Common myeloid progenitor, CD34-positive (primary cell): ENCODE data around the gene TRIM39.
A peak's percentile ranks its signal among the peaks of the same experiment; 100 is the strongest.

ENCODE experiments used
- CTCF ChIA-PET: fragments of 350-600 bp; sonication (Branson Sonifier 250); formaldehyde crosslinking; loops from one replicate; lab custom pipeline; 2021; ENCODE audit warnings: antibody characterized with exemption; lab: Charles Lee
- POLR2A ChIA-PET: fragments of 350-600 bp; sonication (Branson Sonifier 250); formaldehyde crosslinking; loops from one replicate; lab custom pipeline; 2021; ENCODE audit warnings: antibody characterized with exemption; lab: Charles Lee
- DNase-seq, 3 donors: peaks; one replicate each; pipeline versions ENCODE4 v3.0.0 to v3.0.0-alpha.2; 2013
- H3K27ac ChIP-seq, 2 experiments: 1 replicate in 1 of 2; 2 replicates in 1 of 2; pipeline ENCODE4 v1.7.0; 2013; ENCODE audit warnings: inconsistent platforms in 2 of 2, low read length in 2 of 2, mild to moderate bottlenecking in 2 of 2, low read depth in 1 of 2, moderate library complexity in 1 of 2; ENCODE audit not compliant: severe bottlenecking in 2 of 2, insufficient read depth in 1 of 2, poor library complexity in 1 of 2
- H3K27me3 ChIP-seq, 5 experiments: replicated peaks in 2 of 5; 1 replicate in 3 of 5; 2 replicates in 2 of 5; pipeline versions ENCODE4 v1.6.1 to v1.7.0; 2013; ENCODE audit warnings: low read length in 4 of 5, mild to moderate bottlenecking in 2 of 5, moderate library complexity in 2 of 5, inconsistent platforms in 1 of 5; ENCODE audit not compliant: insufficient read depth in 5 of 5, control insufficient read depth in 4 of 5
- H3K36me3 ChIP-seq, 4 experiments: 1 replicate in 2 of 4; 2 replicates in 2 of 4; pipeline versions ENCODE4 v1.6.1 to v1.7.0; 2013; ENCODE audit warnings: low read length in 3 of 4, control low read depth in 1 of 4, mild to moderate bottlenecking in 1 of 4; ENCODE audit not compliant: control insufficient read depth in 4 of 4, insufficient read depth in 4 of 4
- H3K4me1 ChIP-seq, 4 experiments: 1 replicate in 3 of 4; 2 replicates in 1 of 4; pipeline versions ENCODE4 v1.6.1 to v1.7.1; 2013; ENCODE audit warnings: low read length in 3 of 4, mild to moderate bottlenecking in 3 of 4, control low read depth in 1 of 4, inconsistent platforms in 1 of 4, moderate library complexity in 1 of 4; ENCODE audit not compliant: control insufficient read depth in 4 of 4, insufficient read depth in 4 of 4; ENCODE audit errors: control extremely low read depth in 1 of 4
- H3K4me3 ChIP-seq, 7 experiments: 1 replicate in 4 of 7; 2 replicates in 3 of 7; pipeline versions ENCODE4 v1.5.1 to v1.7.0; 2013; ENCODE audit warnings: mild to moderate bottlenecking in 7 of 7, low read length in 6 of 7, moderate library complexity in 6 of 7, inconsistent platforms in 2 of 7, low read depth in 2 of 7, control low read depth in 1 of 7; ENCODE audit not compliant: insufficient read depth in 4 of 7, control insufficient read depth in 1 of 7; ENCODE audit errors: extremely low read depth in 1 of 7
- H3K9me3 ChIP-seq, 5 experiments: 1 replicate in 4 of 5; 2 replicates in 1 of 5; pipeline versions ENCODE4 v1.6.1 to v1.7.1; 2013; ENCODE audit warnings: low read length in 4 of 5, mild to moderate bottlenecking in 2 of 5, inconsistent platforms in 1 of 5, low read depth in 1 of 5, moderate library complexity in 1 of 5; ENCODE audit not compliant: control insufficient read depth in 4 of 5, insufficient read depth in 2 of 5; ENCODE audit errors: control extremely low read depth in 1 of 5
- WGBS: methylation state at CpG from one replicate; pipeline ENCODE4 v1.1.5; 2013; ENCODE audit not compliant: insufficient coverage; 5-methylcytosine and 5-hydroxymethylcytosine counted together

TRIM39 gene

GRCh38 chr6:30341218-30341617, 14.5 kb downstream of the TRIM39 start:
- ChIA-PET POLR2A (no interaction called here), CTCF (no interaction called here)
- DNase-seq = no peak
- Histone ChIP-seq H3K4me3 (no peak overlapping the region), H3K27ac (no peak overlapping the region), H3K4me1 (peaks cover 3 to 4% (median 4%) of the 10 kb centered on the region in 4 experiments), H3K27me3 (no peaks in the 10 kb centered on the region), H3K36me3 (peaks cover 3 to 49% (median 22%) of the 10 kb centered on the region in 4 experiments), H3K9me3 (no peaks in the 10 kb centered on the region)
- no CpG with 5 or more reads among the region's 3 CpGs for WGBS

- H3K4me3 ChIP-seq = no peak overlapping the region
- peaks cover 5 to 47% (median 23%) of the 10 kb centered on the region in 4 experiments for H3K36me3 ChIP-seq
- WGBS = 97% methylated on average over 15 of the region's 16 CpGs
- ChIA-PET CTCF (no interaction called here), POLR2A (interaction anchor here (0.6 kb wide), 1 partner anchor 10 kb away, joined by 4 read pairs; no protein-coding TSS in a partner anchor)
- H3K9me3 ChIP-seq = no peaks in the 10 kb centered on the region
- no peaks in the 10 kb centered on the region for H3K27me3 ChIP-seq
- no peak overlapping the region for H3K27ac ChIP-seq
- H3K4me1 ChIP-seq = peaks cover 3 to 4% (median 4%) of the 10 kb centered on the region in 4 experiments
- no peak for DNase-seq
Measured at GRCh38 chr6:30341728-30342127, 15.0 kb downstream of the TRIM39 start.

DNA sequence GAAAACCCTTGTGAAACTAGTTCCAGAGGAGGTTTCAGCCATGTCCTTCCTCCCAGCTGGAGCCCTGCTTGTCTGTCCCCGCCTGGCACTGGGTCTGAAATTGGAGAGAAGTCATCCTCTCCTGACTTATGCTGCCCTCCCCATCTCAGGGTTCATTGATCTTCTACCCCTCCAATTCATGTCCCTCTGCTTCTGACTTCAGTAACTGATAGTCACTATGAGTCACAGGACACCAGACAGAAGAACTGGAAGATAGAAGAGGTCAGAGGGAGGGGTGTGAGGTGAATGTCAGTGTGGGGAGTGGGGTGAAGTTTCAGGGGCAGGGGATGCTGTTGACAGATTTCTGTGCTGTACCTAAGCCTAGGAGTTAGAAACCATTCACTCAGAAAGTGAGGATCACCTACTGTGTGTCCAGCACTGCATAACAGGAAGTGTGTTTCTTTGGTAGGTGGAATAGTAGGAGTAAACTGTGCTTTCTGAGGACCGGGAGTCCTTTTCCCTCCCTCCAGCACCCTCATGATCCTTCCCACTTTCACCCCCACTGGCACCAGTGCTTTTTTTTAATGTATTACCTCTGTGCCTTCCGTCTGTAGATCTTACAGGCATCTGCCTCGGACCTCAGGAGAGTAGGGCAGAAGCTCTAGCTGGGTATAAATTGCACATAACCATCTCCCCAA, 17.6 kb downstream of the TRIM39 start:
- WGBS = 67% methylated on average over 2 of the region's 4 CpGs
- CTCF ChIA-PET = interaction anchor here (1.0 kb wide), 1 partner anchor 13 kb away, joined by 4 read pairs; no protein-coding TSS in a partner anchor
- no peaks in the 10 kb centered on the region for H3K27me3 ChIP-seq
- peak overlapping the region in 4 of 7 experiments; percentile 73 to 90 (median 76) for H3K4me3 ChIP-seq
- H3K27ac ChIP-seq = peak overlapping the region in 1 of 2 experiments; percentile 46
- peaks cover 3 to 11% (median 4%) of the 10 kb centered on the region in 4 experiments for H3K4me1 ChIP-seq
- no peak for DNase-seq
- POLR2A ChIA-PET = no interaction called here
- H3K9me3 ChIP-seq = no peaks in the 10 kb centered on the region
- peaks cover 3 to 41% (median 20%) of the 10 kb centered on the region in 4 experiments for H3K36me3 ChIP-seq

GRCh38 chr6:30344868-30345671, 18.3 kb downstream of the TRIM39 start, which contains the start of gene RPP21:
Gene RPP21, plus strand, starts transcription at chr6:30345156. Its CDS starts 16 bp downstream, at chr6:30345172.
- H3K4me3 ChIP-seq = peak within 1 kb of the TSS; percentile 72 to 90 (median 78)
- peaks cover 2 to 34% (median 17%) of the 10 kb centered on the region in 4 experiments for H3K36me3 ChIP-seq
- H3K27ac ChIP-seq = peak within 1 kb of the TSS in 1 of 2 experiments; percentile 73
- H3K27me3 ChIP-seq = no peaks in the 10 kb centered on the region
- ChIA-PET POLR2A (no interaction called here), CTCF (interaction anchor here (1.0 kb wide), 1 partner anchor 14 kb away, joined by 4 read pairs; no protein-coding TSS in a partner anchor)
- DNase-seq = peak; percentile 73 to 85 (median 75)
- 4% methylated on average over 49 of the region's 64 CpGs for WGBS
- no peaks in the 10 kb centered on the region for H3K9me3 ChIP-seq
- peaks cover 3 to 11% (median 4%) of the 10 kb centered on the region in 4 experiments for H3K4me1 ChIP-seq

DNA sequence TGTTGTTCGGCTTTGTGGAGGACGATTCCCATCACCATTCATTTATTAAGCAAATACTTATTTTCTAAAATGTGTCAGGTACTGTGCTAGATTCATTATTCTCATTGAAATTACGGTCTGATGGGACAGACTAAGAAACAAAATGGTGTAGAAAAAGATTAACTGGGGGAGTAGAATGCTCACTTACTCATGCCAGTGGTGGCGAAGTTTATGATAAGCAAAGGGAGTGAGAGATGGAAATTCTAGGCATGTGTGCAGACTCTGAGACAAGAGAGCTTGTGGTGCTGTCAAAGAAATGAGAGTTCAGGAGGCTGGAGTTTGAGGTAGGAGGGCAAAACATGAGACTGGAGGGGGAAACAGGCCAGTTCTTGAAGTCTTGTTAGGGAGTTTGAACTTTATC, 19.1 kb downstream of the TRIM39 start:
- WGBS = 96% methylated on average over 2 of the region's 4 CpGs
- H3K36me3 ChIP-seq = peaks cover 2 to 27% (median 14%) of the 10 kb centered on the region in 4 experiments
- CTCF ChIA-PET = no interaction called here
- DNase-seq = no peak
- no peak overlapping the region for H3K27ac ChIP-seq
- H3K4me1 ChIP-seq = peaks cover 3 to 11% (median 4%) of the 10 kb centered on the region in 4 experiments
- no peaks in the 10 kb centered on the region for H3K27me3 ChIP-seq
- no peaks in the 10 kb centered on the region for H3K9me3 ChIP-seq
- H3K4me3 ChIP-seq = peak overlapping the region in 6 of 7 experiments; percentile 73 to 90 (median 78)
- POLR2A ChIA-PET = no interaction called here

DNA sequence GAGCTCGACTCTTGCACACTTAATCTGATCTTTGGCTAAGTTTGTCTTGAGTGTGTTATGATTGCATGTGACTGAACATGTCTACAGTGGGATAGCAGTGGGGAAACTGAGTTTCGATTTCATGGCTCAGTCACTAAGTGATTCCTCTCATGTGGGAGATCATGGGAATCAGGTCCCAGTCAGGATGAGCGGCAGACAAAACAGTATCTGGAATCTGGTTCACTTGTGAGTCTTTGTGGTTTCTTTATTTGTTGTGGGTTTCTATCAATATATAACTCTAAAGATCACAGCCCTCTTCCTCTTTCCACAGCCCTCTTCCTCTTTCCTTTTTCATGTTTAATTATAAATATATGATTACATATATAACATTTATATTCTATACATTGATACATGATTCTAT, 22.2 kb downstream of the TRIM39 start:
- no peaks in the 10 kb centered on the region for H3K9me3 ChIP-seq
- peaks cover 3 to 11% (median 4%) of the 10 kb centered on the region in 4 experiments for H3K4me1 ChIP-seq
- WGBS = 100% methylated on average over 2 of the region's 3 CpGs
- no peak overlapping the region for H3K27ac ChIP-seq
- ChIA-PET POLR2A (no interaction called here), CTCF (interaction anchor here (1.2 kb wide), 1 partner anchor 120 kb away, joined by 4 read pairs; no protein-coding TSS in a partner anchor)
- peaks cover 0 to 11% (median 6%) of the 10 kb centered on the region in 4 experiments for H3K36me3 ChIP-seq
- peaks cover 0 to 13% (median 6%) of the 10 kb centered on the region in 5 experiments for H3K27me3 ChIP-seq
- DNase-seq = no peak
- no peak overlapping the region for H3K4me3 ChIP-seq
